ENCODE data around the gene LRRC28.

DNA sequence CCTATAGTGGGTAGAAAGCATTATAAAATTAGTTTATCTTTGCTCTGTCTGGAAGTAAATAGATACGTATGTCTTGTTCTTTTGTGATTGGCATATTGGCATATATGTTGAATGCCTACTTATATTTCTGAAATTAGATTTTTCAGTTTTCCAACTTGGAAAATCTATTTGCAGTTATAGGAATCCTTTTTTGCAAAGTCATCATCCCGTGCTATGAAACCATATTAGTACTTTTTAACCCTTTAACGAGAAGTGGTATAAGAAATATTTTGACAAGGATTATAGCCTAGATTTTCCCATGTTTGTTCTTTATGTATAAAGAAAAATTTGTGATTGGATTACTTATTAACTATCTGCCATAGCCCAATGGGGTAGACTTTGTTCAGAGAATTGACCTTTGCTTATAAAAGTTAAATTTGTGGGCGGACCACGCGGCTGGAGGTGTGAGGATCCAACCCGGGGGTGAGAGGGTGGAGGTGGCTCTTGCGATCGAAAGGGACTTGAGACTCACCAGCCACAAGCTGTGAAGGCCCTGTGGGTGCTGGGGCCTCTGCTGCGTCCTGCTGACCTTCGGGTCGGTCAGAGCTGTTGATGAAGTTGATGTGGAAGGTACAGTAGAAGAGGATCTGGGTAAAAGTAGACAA, 5.9 kb downstream of the LRRC28 start:
- TF ChIP-seq, protein P1, sequence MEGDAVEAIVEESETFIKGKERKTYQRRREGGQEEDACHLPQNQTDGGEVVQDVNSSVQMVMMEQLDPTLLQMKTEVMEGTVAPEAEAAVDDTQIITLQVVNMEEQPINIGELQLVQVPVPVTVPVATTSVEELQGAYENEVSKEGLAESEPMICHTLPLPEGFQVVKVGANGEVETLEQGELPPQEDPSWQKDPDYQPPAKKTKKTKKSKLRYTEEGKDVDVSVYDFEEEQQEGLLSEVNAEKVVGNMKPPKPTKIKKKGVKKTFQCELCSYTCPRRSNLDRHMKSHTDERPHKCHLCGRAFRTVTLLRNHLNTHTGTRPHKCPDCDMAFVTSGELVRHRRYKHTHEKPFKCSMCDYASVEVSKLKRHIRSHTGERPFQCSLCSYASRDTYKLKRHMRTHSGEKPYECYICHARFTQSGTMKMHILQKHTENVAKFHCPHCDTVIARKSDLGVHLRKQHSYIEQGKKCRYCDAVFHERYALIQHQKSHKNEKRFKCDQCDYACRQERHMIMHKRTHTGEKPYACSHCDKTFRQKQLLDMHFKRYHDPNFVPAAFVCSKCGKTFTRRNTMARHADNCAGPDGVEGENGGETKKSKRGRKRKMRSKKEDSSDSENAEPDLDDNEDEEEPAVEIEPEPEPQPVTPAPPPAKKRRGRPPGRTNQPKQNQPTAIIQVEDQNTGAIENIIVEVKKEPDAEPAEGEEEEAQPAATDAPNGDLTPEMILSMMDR (IDR thresholded peaks at IDR 0.05), result no peak
- no peak for TF ChIP-seq POLR2A (IDR thresholded peaks at IDR 0.05)

All from breast epithelium (tissue), 3 donors.